Neural cell (in vitro differentiated cells): ENCODE measurements around the gene USP16.

Experiments used
- CTCF ChIP-seq: fragments of 450-650 bp; IDR thresholded peaks from 2 replicates; pipeline ENCODE4 v1.5.1; 2014; ENCODE audit warnings: antibody characterized with exemption, mild to moderate bottlenecking, moderate library complexity; ENCODE audit not compliant: poor library complexity, severe bottlenecking
- EP300 ChIP-seq: fragments of 450-650 bp; conservative IDR thresholded peaks from 2 replicates; pipeline ENCODE4 v1.6.1; 2014; ENCODE audit warnings: antibody characterized with exemption, mild to moderate bottlenecking, moderate library complexity; ENCODE audit not compliant: poor library complexity, severe bottlenecking
- EZH2 ChIP-seq: fragments of 200-600, 300-800 bp; shearing (Covaris generic), sonication (generic); IDR thresholded peaks from 2 replicates; pipeline ENCODE4 v1.6.1; 2014; ENCODE audit warnings: antibody characterized with exemption, low read length, borderline replicate concordance, mild to moderate bottlenecking; ENCODE audit not compliant: insufficient read depth, poor library complexity, severe bottlenecking
- MXI1 ChIP-seq: fragments of 450-650 bp; conservative IDR thresholded peaks from 2 replicates; pipeline ENCODE4 v1.6.1; 2014; ENCODE audit warnings: antibody characterized with exemption, mild to moderate bottlenecking; ENCODE audit not compliant: poor library complexity, severe bottlenecking
- RAD21 ChIP-seq: fragments of 450-650 bp; conservative IDR thresholded peaks from 2 replicates; pipeline ENCODE4 v1.6.1; 2014; ENCODE audit warnings: antibody characterized with exemption, mild to moderate bottlenecking, moderate library complexity
- TAF1 ChIP-seq: IDR thresholded peaks from 2 replicates; pipeline ENCODE4 v1.6.1; 2012; ENCODE audit warnings: low read depth

- TF ChIP-seq EP300 (no peak), CTCF (no peak), RAD21 (no peak), EZH2 (no peak), MXI1 (no peak), TAF1 (no peak)
These were observed 18.8 kb upstream of the USP16 start for GRCh38 chr21:29005696-29006095.
